Retinal pigment epithelial cell (primary cell): ENCODE results near the gene DENND6B.

Source experiments
- DNase-seq: peaks from one replicate; pipeline ENCODE4 v3.0.0-alpha.2; 2010; ENCODE audit warnings: low read depth
- H3K4me3 ChIP-seq: 2 replicates; pipeline ENCODE4 v1.5.1; 2011; ENCODE audit warnings: mild to moderate bottlenecking, low read length, control low read depth, moderate library complexity
- CTCF ChIP-seq: conservative IDR thresholded peaks from 2 replicates; pipeline ENCODE4 v1.5.1; 2011; ENCODE audit warnings: low read depth, low read length, control low read depth, inconsistent platforms

DENND6B gene

GRCh38 chr22:50300620-50301257, 26.1 kb downstream of the DENND6B start:
- DNase-seq, result no peak
- peak overlapping the region; percentile 57 for H3K4me3 ChIP-seq
- no peak for TF ChIP-seq CTCF

DNA sequence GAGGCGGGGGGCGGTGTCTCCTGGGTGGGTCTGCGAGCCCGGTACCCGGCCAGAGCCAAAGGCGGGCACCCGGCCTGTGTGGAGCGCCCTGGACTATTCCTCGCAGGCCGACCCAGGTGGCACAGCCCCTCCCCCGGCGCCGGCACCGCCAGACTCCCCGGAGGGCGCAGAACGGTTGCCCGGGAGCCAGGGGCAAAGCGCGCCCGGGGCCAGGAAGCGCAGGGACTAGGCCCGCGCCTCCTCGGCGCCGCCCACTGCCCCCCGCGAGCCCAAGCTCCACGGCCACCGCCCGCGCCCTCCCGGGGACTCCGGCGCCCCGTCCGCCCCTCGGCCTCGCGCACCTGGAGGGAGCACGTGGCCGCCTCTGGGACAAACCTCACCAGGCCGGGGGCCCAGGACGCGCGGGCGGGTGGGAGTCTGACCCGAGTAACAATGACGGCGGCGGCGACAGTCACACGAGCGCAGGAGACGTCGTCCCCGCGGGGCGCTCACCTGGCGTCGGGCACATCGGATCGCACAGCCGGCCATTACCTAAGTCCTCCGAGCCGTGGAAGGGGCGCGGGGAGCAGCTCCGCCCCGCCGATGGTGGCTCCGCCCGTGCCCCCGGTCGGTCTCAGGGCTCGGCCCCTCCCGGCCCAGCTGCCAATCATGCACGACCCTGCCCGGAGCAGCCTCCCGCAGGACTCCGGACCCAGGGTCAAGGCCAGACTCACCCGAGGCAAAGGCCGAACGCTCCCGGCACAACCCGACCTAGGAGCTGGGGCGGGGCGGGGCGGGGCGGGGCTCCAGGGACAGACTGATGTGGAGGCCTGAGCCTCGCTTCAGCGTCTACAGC, 26.8 kb downstream of the DENND6B start:
- no peak for TF ChIP-seq CTCF
- no peak for DNase-seq
- peak overlapping the region; percentile 57 for H3K4me3 ChIP-seq

GRCh38 chr22:50298937-50299784, 27.7 kb downstream of the DENND6B start:
- no peak for TF ChIP-seq CTCF
- H3K4me3 ChIP-seq, result peak overlapping the region; percentile 57
- DNase-seq, result no peak

- H3K4me3 ChIP-seq, result no peak overlapping the region
- no peak for DNase-seq
- TF ChIP-seq CTCF, result no peak
Observed at GRCh38 chr22:50298266-50298637, 28.6 kb downstream of the DENND6B start.

DNA sequence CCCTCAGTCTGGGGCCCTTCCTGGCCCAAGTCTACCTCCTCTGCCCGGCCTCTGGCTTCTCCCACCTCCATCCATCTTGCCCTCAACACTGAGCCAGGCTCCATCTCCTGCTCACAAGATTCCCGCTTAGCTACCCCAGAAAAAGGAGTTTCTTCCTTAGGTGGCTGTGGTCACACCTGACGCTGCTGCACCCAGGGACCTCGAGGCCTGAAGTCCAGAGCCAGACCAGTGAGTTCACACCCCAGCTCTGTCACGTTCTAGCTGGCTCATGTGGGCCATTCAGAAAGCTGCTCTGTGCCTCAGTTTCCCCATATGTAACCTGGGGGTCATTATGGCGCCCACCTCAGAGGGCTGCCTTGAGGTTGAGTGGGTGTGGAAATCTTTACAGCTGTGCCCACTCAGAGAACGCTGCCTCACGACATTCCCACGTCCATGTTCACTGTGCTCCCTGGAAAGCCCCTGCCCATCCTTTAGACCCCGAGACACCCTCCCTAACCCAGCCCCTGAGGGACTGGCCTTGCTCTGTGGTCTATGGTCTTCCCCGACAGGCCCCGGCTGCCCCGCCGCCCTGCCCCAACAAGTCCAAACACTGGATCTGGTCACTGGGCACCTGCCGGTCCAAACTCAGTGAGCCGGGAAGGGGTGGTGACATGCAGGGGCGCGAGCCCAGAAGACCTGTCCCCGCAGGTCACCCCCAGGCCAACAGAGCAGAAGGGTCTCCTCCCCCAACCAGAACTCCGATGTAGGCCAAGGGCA, 29.1 kb downstream of the DENND6B start:
- no peak for DNase-seq
- H3K4me3 ChIP-seq, result no peak overlapping the region
- TF ChIP-seq CTCF, result no peak

DNA sequence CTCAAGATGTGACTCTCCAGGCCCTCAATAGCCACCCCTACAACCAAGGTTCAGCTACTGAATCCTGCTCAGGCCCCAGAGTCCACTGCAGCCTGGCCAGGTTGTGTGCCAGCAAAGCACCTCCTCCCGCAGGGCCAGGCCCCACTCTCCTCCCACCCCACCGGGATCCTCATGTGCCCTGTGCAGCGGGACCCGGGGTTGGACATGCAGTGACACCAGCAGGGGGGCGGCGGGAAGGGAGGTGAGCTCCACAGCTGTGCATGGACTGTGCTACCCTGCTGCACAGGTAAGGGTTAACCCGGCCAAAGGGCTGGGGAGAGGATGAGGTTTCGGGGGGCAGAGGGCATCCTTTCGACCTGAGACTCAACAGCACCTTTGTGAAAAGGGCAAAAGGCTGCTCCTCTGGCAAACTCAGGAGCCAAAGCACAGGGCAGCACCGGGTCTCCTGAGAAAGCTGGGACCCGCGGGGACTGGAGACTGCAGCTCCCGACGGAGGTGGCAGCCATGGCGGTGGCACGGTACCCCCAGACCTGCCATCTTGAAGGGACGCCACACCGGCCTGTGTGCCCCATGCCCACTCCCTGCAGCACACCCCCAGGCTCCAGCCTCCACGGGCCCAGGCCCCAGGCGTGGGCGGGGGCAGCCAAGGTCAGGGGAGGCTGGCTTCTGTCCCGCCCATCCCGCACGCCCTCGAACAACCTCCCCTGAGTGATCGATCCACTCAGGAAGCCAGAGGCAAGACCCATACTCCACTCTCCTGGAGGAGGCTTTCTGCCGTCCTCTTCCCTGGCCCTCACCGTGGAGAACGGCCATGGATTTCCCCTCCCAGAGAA, 29.9 kb downstream of the DENND6B start:
- no peak for TF ChIP-seq CTCF
- no peak for DNase-seq
- no peak overlapping the region for H3K4me3 ChIP-seq
